ENCODE results near the gene HECW1.

GRCh38 chr7:43337191-43337590 is 224.7 kb downstream of the HECW1 start:
- TF ChIP-seq, protein P1, sequence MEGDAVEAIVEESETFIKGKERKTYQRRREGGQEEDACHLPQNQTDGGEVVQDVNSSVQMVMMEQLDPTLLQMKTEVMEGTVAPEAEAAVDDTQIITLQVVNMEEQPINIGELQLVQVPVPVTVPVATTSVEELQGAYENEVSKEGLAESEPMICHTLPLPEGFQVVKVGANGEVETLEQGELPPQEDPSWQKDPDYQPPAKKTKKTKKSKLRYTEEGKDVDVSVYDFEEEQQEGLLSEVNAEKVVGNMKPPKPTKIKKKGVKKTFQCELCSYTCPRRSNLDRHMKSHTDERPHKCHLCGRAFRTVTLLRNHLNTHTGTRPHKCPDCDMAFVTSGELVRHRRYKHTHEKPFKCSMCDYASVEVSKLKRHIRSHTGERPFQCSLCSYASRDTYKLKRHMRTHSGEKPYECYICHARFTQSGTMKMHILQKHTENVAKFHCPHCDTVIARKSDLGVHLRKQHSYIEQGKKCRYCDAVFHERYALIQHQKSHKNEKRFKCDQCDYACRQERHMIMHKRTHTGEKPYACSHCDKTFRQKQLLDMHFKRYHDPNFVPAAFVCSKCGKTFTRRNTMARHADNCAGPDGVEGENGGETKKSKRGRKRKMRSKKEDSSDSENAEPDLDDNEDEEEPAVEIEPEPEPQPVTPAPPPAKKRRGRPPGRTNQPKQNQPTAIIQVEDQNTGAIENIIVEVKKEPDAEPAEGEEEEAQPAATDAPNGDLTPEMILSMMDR (conservative IDR thresholded peaks at IDR 0.05; ENCODE audit: low read depth in 2 of 2), result no peak
- TF ChIP-seq EZH2 (IDR thresholded peaks at IDR 0.05; ENCODE audit: low read depth, unreplicated experiment), result no peak
- TF ChIP-seq POLR2AphosphoS5 (IDR thresholded peaks at IDR 0.05; ENCODE audit: low read depth), result no peak
- no peak for TF ChIP-seq EZH2phosphoT487 (IDR thresholded peaks at IDR 0.05; ENCODE audit: unreplicated experiment)
- TF ChIP-seq CREB1 (CRISPR knock-in tag; IDR thresholded peaks at IDR 0.05; ENCODE audit: low read depth), result no peak
- TF ChIP-seq NANOG (IDR thresholded peaks at IDR 0.05; ENCODE audit: borderline replicate concordance), result no peak
- TF ChIP-seq, protein P2, sequence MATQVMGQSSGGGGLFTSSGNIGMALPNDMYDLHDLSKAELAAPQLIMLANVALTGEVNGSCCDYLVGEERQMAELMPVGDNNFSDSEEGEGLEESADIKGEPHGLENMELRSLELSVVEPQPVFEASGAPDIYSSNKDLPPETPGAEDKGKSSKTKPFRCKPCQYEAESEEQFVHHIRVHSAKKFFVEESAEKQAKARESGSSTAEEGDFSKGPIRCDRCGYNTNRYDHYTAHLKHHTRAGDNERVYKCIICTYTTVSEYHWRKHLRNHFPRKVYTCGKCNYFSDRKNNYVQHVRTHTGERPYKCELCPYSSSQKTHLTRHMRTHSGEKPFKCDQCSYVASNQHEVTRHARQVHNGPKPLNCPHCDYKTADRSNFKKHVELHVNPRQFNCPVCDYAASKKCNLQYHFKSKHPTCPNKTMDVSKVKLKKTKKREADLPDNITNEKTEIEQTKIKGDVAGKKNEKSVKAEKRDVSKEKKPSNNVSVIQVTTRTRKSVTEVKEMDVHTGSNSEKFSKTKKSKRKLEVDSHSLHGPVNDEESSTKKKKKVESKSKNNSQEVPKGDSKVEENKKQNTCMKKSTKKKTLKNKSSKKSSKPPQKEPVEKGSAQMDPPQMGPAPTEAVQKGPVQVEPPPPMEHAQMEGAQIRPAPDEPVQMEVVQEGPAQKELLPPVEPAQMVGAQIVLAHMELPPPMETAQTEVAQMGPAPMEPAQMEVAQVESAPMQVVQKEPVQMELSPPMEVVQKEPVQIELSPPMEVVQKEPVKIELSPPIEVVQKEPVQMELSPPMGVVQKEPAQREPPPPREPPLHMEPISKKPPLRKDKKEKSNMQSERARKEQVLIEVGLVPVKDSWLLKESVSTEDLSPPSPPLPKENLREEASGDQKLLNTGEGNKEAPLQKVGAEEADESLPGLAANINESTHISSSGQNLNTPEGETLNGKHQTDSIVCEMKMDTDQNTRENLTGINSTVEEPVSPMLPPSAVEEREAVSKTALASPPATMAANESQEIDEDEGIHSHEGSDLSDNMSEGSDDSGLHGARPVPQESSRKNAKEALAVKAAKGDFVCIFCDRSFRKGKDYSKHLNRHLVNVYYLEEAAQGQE (IDR thresholded peaks at IDR 0.05; ENCODE audit: unreplicated experiment), result no peak
- TF ChIP-seq JUNB (IDR thresholded peaks at IDR 0.05; ENCODE audit: unreplicated experiment), result no peak
- TF ChIP-seq ZNF114 (CRISPR knock-in tag; IDR thresholded peaks at IDR 0.05), result no peak
- TF ChIP-seq ZNF331 (CRISPR knock-in tag; IDR thresholded peaks at IDR 0.05; ENCODE audit: low read depth), result no peak
